DMS153 (cell line): ENCODE results near the gene MTARC1.

ENCODE experiments used
- DNase-seq: peaks from one replicate; lab custom pipeline; 2025; lab: John Stamatoyannopoulos, UW

MTARC1 gene

DNA sequence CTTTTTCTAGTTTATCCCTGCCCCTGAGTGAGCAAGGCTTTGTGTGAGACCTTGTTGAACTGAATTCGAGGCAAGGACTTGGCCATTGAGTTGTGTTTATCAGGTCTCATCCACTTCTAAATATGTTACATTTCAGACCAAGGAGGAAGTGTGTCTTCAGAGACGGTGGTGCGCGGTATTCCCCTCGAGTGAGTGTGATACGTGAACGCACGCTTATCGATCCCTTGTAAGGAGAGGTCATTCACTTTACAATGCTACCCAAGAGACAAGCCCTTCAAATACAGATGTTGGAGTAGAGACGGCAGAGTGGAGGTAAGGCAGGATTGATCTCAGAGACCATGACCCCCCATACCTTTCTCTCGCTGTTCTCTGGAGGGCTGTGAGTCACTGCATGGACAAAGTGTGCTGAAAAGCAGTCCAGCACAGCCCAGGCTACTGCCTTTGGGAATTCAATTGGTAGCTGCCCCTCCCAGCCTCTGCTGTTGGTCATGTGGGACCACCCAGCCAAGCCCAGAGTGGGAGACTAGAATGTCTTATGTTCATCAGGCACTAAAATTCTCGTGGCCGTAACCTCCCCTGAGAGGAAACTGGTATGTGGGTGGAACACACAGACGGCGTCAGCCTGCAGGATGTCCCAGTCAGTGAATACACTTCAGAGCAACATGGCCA is 16.3 kb upstream of the MTARC1 start:
- no peak for DNase-seq

DNA sequence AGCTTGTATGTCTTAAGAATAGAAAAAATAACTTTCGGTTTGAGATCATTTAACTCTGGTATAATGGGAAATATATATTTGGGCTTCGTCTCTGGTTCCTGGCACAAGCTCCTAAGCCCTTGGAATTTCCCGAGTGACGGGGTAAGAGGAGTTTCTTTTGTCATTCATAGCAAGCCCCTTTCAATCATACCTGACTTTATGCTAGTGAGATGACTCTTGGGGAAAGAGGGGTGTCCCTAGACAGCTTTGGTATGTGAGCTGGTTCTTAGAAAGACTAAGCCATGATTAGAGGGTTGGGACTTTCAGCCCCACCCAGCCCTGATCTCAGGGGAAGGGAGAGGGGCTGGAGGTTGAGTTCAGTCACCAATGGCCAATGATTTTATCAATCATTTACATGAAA is 13.9 kb upstream of the MTARC1 start:
- no peak for DNase-seq

DNA sequence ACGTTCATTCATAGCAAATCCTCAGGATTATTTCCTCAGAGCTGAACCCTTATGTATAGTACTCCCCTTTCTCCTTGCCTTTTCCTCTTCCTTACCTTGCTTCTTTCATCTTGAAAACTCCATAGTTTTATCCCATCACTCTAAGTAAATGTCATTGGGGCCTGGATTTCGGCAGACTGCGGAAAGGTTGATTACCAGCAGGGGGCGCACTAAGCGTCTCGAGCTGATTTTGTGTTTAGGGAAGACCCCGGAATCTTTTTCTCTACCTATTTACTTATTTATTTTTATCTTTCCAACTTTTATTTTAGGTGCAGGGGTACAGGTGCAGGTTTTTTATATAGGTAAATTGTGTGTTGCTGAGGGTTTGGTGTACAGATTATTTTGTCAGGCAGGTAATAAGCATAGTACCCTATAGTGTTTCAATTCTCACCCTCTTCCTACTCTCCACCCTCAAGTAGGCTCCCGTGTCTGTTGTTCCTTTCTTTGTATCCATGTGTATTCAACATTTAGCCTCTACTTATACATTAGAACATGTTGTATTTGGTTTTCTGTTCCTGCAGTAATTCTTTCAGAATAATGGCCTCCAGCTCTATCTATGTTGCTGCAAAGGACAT is 11.4 kb upstream of the MTARC1 start:
- DNase-seq, result no peak

DNA sequence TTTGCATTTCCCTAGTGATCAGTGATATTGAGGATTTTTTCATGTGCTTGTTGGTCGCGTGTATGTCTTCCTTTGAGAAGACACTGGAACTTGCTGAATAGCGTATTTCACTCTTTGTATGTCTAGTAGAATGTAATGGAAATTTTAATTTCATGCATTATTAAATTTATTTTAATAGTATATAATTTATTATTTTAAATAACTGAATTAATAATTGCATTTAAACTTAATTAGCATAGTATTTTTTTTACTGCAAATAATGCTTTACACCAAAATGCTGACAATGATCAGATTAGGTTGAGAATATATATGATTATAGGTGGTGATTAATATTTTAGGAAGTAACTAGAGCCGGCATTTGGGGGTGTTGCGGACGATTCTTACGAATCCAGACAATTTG is 10.5 kb upstream of the MTARC1 start:
- DNase-seq, result no peak

DNA sequence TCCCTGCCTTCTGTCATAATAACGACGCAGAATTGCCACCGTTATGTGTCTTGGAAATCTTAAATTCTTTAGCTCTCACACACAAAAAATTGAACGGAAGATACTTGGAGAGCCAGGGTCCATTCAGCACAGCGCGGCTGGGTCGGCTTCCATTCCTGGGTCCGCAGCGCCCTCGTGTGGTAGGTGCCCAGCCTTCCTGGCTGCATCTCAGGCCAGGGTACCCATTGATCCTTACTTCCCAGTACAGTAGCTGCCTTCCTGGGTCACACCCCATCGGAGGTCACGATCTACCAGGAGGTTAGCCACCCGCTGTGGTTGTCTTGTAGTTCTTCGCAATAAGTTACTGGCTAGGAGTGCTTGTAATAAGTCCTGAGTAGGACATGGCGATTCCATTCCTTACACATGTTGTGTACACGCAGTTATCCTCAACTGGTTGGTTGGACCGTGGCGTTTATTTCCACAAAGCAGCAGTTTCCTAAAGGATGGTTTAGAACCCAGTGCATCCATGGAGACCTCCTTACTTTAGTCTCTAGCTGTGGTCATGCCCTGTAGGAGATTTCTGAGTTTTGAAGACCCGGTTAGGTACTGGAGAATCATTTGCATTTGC is 9.9 kb upstream of the MTARC1 start:
- peak; percentile 34 for DNase-seq

DNA sequence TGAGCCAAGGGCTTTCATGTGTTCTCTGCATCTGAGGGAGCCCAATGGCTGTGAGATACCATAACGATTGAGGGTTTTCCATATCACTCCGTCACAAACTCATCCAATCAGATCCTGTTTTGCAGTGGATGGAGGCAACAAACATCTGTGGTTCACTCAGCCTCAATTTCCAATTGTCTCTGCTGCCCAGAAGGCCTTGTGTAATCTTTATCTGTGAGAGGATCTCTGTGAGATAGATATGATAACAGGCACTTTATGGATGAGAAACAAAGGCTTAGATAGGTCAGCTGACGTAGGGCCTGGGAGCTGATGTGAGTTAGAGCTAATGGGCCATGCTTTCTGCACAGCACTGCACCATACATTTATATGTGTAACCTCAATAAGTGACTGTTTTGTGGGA is 3.3 kb upstream of the MTARC1 start:
- no peak for DNase-seq

DNA sequence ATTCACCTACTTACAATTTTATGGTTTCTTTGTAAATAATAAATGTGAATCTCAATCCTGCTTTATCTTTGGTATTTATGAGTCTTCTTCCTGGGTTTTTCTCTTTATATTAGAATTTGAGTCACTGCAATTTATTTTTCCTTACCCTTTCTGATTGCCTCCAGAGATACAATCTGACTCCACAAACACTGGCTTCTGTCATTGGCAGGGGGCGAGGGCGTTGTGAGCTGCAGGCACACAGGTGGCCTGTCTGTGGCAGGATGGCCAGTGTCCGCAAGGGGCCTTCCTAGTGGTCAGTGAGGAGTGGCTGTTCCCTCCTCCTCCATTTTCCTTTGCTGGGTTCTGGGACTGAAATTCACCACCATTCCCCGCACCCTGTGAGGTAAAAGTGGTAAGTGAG is 2.0 kb upstream of the MTARC1 start:
- DNase-seq, result no peak

DNA sequence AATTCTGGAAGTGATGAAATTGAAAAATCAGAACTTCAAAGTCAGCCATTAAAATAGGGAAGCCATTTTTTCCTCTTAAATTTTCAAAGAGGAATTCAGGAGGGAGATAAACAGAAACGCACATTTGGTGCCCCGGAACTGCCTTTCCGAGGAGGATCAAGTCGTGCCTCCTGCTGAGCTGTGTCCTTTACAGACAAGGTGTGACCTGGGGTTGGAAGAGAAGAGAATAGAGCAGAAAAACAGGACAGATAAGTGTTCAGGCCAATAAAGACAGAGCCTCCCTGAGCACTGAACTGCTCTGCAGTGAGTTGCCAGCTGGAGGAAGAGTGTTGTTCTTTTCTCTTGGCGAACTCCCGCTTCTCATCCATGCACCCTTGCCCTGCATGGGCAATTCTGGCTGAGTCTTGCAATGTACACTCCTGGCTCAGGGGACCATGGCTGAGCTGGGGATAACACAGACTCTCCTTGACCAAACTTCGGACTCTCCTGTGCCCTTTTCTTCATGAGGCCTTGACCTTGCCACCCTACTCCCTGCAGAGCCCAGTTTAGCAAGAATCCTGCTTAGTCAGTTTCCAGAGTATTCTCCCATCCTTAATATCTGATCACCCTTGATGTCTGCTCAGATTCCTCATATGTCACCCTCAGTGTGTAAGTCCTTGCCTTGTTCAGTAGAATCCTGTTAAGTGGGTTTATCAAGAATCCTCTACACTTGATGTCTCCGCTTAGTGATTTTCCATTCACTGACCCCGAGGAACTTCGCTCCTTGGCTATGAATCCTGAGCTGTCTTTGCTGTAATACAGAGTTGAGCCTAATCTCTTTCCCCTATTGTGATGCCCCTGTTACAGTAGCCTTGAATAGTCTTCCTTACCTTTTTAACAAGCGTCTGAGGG is 1.3 kb upstream of the MTARC1 start:
- DNase-seq, result no peak

DNA sequence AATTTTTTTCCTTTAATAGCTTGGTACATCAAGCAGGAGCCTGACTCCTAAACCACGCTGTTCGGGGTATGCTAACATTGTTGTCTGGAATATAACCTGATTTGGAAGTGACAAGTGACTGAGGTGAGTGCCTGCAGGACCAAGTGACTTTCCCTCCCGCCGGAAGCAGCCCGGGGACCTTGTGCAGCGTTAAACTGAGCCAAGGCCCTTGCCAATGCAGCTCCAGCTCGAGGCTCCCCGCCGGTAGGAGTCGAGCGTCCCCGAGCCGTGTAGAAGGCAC is 716 bp upstream of the MTARC1 start:
- peak; percentile 69 for DNase-seq

DNA sequence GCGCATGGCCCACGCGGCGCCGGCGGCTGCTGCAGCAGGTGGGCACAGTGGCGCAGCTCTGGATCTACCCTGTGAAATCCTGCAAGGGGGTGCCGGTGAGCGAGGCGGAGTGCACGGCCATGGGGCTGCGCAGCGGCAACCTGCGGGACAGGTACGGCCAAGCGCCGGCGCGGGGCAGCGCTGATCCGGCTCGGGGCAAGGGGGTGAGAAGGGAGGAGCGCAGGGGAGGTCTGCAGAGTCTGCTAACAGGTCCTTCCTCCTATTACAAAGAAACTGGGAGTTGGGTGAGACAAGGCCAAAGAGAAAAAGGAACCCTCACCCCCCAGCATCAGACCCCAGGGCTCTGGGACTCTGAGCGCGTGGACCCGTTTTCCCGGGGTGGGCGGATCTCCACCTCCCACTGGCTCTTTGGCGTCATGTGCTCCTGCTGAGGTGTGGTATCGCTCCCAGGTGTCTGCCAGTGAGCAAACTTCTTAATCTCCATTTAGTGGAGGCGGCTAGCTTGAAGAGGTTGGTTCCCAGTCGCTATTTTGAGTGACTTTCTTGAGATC is 431 bp downstream of the MTARC1 start:
- peak; percentile 67 for DNase-seq

DNA sequence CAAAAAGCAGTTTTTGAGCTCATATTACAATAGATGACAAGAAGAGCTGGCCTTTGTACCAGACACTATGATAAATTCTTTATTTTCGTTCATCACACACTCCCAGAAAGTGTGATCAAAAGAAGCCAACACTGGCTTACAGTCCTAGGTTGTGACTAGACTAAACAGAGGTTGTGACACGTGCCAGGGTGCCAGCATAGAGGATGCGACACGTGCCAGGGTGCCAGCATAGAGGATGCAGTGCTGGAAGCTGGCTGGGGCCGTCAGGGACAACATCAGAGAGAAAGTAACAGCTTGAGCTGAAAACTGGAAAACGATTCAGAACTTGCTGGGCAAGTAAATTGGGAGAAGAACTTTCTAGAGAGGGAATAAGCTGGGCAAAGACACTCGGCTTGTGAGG is 2.2 kb downstream of the MTARC1 start:
- no peak for DNase-seq

DNA sequence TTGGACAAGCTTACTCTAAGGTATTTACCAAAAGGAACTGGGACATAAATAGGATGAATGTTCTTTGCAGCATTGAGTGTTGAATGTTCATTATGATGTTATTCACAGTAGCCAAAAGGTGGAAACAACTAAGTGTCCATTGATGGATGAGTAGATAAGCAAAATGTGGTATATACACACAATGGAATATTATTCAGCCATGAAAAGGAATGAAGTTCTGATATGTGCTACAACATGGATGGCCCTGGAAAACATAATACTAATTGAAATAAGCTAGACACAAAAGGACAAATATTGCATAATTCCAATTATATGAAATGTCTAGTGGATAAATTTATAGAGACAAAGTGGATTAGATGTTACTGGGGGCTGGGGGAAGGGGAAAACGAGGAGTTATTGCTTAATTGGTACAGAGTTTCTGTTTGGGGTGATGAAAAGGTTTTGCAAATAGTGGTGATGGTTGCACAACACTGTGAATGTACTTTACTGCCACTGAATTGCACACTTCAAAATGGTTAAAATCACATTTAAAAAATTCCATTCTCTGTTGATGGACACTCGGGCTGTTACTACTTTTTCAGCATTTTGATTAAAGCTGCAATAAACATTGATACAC is 2.9 kb downstream of the MTARC1 start:
- DNase-seq, result no peak

DNA sequence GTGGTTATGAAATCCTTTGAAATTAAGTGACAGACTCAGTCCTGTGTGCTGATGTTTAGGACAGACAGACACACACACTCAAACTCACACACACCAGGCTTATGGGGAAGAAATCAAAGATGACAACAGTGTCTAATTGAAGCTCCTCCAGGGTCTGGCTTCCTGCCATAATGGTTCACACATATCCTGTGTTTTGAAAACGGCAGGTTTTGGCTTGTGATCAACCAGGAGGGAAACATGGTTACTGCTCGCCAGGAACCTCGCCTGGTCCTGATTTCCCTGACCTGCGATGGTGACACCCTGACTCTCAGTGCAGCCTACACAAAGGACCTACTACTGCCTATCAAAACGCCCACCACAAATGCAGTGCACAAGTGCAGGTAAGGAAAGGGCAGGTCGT is 4.6 kb downstream of the MTARC1 start:
- DNase-seq, result peak; percentile 74

DNA sequence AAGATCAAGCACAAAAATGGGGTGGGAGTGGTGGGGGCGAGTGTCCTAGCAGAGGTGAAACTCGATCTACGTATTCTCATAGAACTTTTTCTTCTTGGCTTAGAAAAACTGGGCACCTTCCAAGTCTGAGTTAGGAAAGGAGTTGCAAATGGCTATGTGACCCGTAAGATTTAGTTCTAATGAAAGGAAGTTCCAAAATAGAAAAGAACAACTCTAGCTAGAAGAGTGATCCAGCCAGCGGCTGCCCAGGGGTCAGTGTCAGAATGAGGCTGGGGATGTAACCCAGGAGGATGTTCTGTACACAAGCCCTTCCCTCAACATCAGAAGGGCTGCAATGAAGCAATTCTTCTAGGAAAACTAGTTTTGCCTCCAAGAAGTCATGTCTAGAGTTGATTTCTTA is 5.2 kb downstream of the MTARC1 start:
- no peak for DNase-seq

DNA sequence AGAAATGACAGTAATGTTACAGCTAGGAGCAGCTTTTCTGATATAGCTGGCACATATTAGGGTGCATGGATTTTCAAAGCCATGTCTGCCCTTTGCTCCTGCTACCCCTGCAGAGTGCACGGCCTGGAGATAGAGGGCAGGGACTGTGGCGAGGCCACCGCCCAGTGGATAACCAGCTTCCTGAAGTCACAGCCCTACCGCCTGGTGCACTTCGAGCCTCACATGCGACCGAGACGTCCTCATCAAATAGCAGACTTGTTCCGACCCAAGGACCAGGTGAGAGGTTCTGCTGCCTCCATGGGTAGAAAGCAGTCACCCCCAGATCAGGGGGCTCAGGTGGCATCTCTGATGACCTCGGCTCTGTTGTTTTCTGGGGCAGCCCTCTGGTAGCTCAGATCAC is 9.8 kb downstream of the MTARC1 start:
- no peak for DNase-seq

DNA sequence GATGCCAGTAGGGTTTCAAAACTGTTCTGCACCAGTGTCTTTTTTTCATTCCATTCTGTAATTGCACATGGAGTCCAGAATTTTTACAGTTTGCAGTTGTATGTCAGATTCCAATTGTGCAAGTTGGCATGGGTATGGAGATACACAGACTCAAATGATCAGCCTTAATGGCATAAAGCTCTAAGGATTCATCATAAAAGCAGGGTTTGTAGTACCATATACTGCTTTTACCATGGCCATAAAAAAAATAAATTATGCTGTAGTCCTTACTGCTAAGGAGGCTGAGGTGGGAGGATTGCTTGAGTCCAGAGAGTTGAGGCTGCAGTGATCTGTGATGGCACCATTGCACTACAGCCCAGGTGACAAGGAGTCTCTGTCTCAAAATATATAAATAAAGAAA is 10.3 kb downstream of the MTARC1 start:
- no peak for DNase-seq

DNA sequence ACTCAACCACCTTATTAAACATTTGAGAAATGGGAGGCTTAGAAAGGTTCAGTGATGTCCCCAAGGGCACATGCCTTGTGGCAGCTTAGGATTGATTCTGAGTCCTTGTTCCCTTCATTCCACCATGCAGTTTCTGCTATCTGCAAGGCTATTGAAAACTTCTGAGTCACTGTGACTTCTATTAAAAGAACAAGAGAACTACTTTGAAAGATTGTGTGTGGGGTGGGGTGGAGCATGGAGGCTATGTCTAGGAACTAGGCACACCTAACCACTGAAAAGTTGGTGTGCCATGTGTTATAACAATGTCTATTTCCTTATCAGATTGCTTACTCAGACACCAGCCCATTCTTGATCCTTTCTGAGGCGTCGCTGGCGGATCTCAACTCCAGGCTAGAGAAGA is 10.8 kb downstream of the MTARC1 start:
- DNase-seq, result no peak

DNA sequence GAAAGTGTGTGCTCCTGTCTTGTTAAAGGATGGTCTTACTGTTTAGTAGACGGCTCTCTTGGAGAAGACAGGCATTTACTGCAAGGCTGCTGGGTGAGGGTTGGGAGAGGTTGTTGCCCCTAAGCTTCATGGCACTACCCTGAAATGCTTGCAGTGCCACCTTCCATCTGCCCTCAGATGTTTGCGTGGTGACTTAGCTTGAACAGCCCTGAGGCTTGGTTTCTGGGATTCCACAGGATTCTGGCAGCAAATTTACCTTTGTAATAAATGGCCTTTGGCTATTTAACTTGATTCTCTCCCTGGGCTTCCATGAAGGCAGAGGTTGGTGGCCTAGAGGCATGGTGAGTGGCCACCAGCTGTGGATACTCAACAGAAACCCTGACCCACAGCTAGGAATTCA is 11.6 kb downstream of the MTARC1 start:
- DNase-seq, result no peak

DNA sequence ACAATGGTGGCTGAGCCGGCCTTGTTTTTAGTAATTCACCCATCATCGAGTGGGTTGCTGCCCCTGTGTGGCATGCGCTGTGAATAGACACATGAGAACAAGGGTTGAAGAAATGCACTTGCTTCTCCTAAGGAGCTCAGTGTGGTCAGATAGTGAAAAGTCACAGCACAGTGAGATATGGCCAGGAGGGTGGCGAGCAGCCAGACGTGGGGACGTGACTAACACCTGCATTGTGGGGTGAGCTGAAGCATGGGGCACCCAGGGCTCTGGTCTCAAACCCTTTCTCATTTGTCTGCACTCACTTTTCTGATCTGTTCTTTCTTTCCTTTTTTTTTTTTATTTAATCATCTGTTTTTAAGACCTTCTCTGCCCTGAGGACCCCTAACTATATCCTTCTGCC is 13.5 kb downstream of the MTARC1 start:
- DNase-seq, result no peak

DNA sequence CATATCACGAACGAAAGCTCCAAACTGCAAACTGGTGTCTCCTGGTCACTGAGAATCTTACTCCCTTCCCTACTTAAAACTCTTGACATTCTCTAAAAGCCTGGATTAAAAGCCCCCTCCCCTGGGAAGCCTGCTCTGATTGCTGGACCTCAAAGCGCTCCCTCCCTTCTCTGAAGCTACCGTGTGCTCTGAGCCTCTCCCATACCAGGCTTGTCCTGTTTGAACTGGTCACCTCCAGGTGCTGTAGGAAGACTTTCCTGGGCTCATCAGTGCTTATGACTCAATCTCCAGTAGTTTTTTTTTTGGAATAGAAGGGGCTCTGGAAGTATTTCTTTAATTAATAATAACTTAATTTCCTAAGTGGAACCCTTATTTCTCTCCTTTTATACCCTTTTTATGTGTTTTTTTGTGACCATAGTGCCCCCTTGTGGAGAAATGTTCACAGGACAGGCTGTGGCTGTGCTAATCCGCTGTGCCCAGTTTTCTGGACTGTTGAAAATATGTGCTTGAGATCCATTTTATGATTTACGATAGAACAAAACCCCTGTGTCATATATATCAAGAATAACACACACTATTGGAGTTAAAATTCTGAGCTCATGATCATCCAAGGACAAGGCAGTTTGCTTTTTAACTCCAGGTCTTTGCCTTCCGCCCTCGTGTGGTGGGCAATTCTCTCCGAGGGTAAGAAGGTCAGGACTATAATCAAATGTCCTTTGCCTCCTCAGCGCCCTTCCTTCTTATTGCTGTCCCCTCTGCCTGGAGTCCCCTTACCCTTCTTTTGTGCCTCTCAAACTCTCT is 16.9 kb downstream of the MTARC1 start:
- no peak for DNase-seq

DNA sequence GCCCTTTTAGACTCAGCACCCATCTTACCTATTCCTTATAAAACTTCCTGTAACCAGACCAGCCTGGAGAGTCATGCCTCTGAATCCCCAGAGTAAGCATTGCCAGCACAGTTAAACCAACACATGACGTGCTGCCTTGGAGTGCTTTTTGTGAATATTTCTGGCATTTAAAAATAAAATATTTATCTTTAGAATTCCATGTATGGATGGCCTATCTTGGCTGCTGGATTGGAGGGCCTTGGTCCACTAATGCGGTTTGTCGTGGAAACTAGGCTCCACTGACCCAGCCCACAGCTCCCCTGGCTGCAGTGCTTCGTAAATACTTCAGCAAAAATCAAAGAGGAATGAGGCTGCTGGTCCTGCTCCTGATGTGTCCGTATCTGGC is 17.5 kb downstream of the MTARC1 start:
- no peak for DNase-seq

DNA sequence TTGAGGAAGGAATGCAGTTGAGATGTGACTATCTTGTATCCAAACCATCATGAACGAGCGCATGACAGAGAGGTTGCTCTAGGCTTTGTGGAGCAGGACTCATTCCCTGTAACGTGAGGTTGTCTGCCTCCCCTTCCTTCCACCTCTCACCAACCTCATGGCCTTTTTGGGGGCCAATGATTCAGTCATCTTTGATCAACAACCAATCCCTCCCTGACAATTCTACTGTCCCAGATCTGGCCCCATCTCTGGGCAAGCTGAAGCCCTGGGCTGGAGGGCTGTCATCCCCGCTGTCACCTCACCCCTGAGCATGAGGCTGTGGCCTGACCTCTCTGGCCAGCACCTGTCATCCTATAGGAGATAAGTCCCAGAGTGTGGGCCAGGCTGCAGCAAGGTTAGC is 19.7 kb downstream of the MTARC1 start:
- DNase-seq, result no peak
